Measurements from ENCODE around the gene GPR12.

GRCh38 chr13:26718872-26719271 lies 41.7 kb downstream of the GPR12 start:
- TF ChIP-seq CTCF (IDR thresholded peaks at IDR 0.05; ENCODE audit: poor library complexity) (no peak), EZH2 (IDR thresholded peaks at IDR 0.05; ENCODE audit: borderline replicate concordance) (no peak), EZH2phosphoT487 (IDR thresholded peaks at IDR 0.05; ENCODE audit: low read depth, severe bottlenecking, unreplicated experiment) (no peak)
